Transverse colon (tissue), 4 donors: ENCODE results near the gene ENTPD5.

Source experiments
- CTCF ChIP-seq, 5 experiments: fragments of 200-600 bp in 3 of 5; fragments of 450-650 bp in 2 of 5; sonication (generic) in 3 of 5; IDR thresholded peaks; 1 replicate in 2 of 5; 2 replicates in 3 of 5; pipeline ENCODE4 v1.5.1; 2016 to 2017; ENCODE audit warnings: antibody characterized with exemption in 5 of 5, inconsistent platforms in 3 of 5, mild to moderate bottlenecking in 2 of 5, moderate library complexity in 1 of 5
- EP300 ChIP-seq: sonication (generic); formaldehyde crosslinking; IDR thresholded peaks from one replicate; pipeline ENCODE4 v1.6.1; 2017; ENCODE audit warnings: antibody characterized with exemption, low read depth
- POLR2A ChIP-seq: fragments of 450-650 bp; IDR thresholded peaks from one replicate; pipeline ENCODE4 v1.6.1; 2016; ENCODE audit warnings: antibody characterized with exemption, mild to moderate bottlenecking, moderate library complexity
- POLR2AphosphoS5 ChIP-seq, 3 donors: sonication (generic); formaldehyde crosslinking; IDR thresholded peaks; one replicate each; pipeline ENCODE4 v1.6.1; 2016; ENCODE audit warnings: antibody characterized with exemption in 3 of 3

- TF ChIP-seq POLR2A (no peak), CTCF (IDR thresholded peaks at IDR 0.05) (no peak), POLR2AphosphoS5 (IDR thresholded peaks at IDR 0.05) (no peak), EP300 (no peak)
These were observed 43.7 kb upstream of the ENTPD5 start for GRCh38 chr14:74062809-74063150.
